K562 (cell line): ENCODE results near the gene DEF6. TPM values are rescaled to one million over a fixed set of nuclear protein-coding genes. Genes with fewer than 3 reads are reported as not detected.

ENCODE experiments used
- CREM ChIP-seq: IDR thresholded peaks from 2 replicates; pipeline ENCODE4 v1.6.1; 2014; ENCODE audit warnings: antibody characterized with exemption, low read depth
- HCFC1 ChIP-seq: IDR thresholded peaks from 2 replicates; pipeline ENCODE4 v1.6.1; 2012; ENCODE audit warnings: low read depth, low read length, improper control_type of control experiment
- LEF1 ChIP-seq: fragments of 450-650 bp; IDR thresholded peaks from 2 replicates; pipeline ENCODE4 v1.6.1; 2016; ENCODE audit warnings: mild to moderate bottlenecking
- NBN ChIP-seq: fragments of 450-650 bp; IDR thresholded peaks from 2 replicates; pipeline ENCODE4 v1.6.1; 2016; ENCODE audit warnings: low read depth, mild to moderate bottlenecking
- OTX1 ChIP-seq: fragments of 450-650 bp; formaldehyde crosslinking; IDR thresholded peaks from 2 replicates; pipeline ENCODE4 v1.4.0; 2022; ENCODE audit warnings: mild to moderate bottlenecking
- PRMT5 ChIP-seq: sonication (generic); formaldehyde crosslinking; IDR thresholded peaks from 2 replicates; pipeline ENCODE4 v1.5.0; 2020; ENCODE audit warnings: missing genetic modification reagents
- polyA plus RNA-seq, 8 experiments: library from polyadenylated mRNA; depleted of rRNA in 4 of 8; stranded (reverse) in 5 of 8; unstranded in 3 of 8; fragments of >200 nt; fragmentation: Nextera tagmentation in 2 of 8; fragmentation: Illumina TruSeq in 1 of 8; extraction: Ambion mirVana in 2 of 8; extraction: Trizol in 1 of 8; gene quantifications; 2 replicates each; pipeline versions ENCODE4 v1.2.1 to v1.2.3, GENCODE V29; 2011 to 2014; ENCODE audit warnings: inconsistent platforms in 1 of 8, missing spikeins in 1 of 8
- total RNA-seq, 7 experiments: library from RNA; depleted of rRNA in 6 of 7; stranded (reverse); fragments of >200 nt in 6 of 7; fragmentation: Illumina TruSeq in 2 of 7; extraction: Trizol in 2 of 7; gene quantifications; 2 replicates each; pipeline versions ENCODE4 v1.2.1 to v1.2.3, GENCODE V29; 2011 to 2021; ENCODE audit warnings: low replicate concordance in 1 of 7
- TF ChIP-seq, protein P1 (sequence below): fragments of 450-650 bp; IDR thresholded peaks from 2 replicates; pipeline ENCODE4 v1.6.1; 2016; ENCODE audit warnings: low read depth
- TF ChIP-seq, protein P2 (sequence below): fragments of 200-400 bp; formaldehyde crosslinking; IDR thresholded peaks from 2 replicates; pipeline ENCODE4 v1.6.1; 2017; ENCODE audit warnings: mild to moderate bottlenecking, low read depth, low read length, moderate library complexity
- TF ChIP-seq, protein P3 (sequence below), 3 experiments: fragments of 200-800 bp in 1 of 3; sonication (Bioruptor generic) in 1 of 3; sonication (generic) in 1 of 3; formaldehyde crosslinking in 1 of 3; IDR thresholded peaks; 2 replicates each; pipeline versions ENCODE4 v1.6.1 to v1.8.0; 2016 to 2022; ENCODE audit warnings: mild to moderate bottlenecking in 2 of 3, missing compliant biosample characterization in 2 of 3, missing genetic modification characterization in 2 of 3, missing genetic modification reagents in 1 of 3
- TF ChIP-seq, protein P4 (sequence below): fragments of 250-450 bp; sonication (Bioruptor Pico); IDR thresholded peaks from 2 replicates; pipeline ENCODE4 v1.8.0; 2022; ENCODE audit warnings: moderate library complexity, mild to moderate bottlenecking, inconsistent platforms

DEF6 gene
- total and polyA plus RNA-seq, 9 of the 15 experiments (the other 6 are each of a cell fraction or from before 2014, with no cell fraction given), result 1.3 to 44.6 (median 22.7) TPM

DNA sequence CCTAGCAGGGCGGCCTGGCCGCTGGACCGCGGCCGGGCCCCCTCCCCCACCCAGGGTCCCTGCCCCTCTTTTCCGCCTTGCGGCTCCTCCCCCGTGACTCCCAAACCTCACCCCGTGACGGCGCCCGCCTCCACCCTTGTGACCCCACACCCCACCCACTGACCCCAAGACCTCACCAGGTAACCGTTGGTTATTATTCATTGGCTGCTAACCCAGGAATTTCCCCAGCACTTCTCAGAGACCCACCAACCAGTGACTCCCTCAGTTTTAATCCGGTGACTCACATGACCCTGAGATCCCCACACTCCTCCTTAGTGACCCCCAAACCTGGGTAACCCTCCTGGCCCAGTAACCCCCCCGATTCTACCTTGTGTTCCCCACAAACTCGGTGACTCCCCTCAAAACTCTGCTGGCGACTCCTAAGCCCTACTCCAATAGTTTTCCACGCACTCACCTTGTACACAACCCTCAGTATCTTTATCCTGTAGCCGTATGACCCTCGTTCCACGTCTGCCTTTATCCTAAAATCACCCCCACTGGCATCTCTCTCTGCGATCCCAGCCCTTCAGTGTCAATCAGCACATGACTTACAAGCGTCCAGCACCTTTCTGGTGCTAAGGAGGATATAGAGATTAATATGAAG is 37.5 kb upstream of the DEF6 start (continued):
- TF ChIP-seq, protein P1, sequence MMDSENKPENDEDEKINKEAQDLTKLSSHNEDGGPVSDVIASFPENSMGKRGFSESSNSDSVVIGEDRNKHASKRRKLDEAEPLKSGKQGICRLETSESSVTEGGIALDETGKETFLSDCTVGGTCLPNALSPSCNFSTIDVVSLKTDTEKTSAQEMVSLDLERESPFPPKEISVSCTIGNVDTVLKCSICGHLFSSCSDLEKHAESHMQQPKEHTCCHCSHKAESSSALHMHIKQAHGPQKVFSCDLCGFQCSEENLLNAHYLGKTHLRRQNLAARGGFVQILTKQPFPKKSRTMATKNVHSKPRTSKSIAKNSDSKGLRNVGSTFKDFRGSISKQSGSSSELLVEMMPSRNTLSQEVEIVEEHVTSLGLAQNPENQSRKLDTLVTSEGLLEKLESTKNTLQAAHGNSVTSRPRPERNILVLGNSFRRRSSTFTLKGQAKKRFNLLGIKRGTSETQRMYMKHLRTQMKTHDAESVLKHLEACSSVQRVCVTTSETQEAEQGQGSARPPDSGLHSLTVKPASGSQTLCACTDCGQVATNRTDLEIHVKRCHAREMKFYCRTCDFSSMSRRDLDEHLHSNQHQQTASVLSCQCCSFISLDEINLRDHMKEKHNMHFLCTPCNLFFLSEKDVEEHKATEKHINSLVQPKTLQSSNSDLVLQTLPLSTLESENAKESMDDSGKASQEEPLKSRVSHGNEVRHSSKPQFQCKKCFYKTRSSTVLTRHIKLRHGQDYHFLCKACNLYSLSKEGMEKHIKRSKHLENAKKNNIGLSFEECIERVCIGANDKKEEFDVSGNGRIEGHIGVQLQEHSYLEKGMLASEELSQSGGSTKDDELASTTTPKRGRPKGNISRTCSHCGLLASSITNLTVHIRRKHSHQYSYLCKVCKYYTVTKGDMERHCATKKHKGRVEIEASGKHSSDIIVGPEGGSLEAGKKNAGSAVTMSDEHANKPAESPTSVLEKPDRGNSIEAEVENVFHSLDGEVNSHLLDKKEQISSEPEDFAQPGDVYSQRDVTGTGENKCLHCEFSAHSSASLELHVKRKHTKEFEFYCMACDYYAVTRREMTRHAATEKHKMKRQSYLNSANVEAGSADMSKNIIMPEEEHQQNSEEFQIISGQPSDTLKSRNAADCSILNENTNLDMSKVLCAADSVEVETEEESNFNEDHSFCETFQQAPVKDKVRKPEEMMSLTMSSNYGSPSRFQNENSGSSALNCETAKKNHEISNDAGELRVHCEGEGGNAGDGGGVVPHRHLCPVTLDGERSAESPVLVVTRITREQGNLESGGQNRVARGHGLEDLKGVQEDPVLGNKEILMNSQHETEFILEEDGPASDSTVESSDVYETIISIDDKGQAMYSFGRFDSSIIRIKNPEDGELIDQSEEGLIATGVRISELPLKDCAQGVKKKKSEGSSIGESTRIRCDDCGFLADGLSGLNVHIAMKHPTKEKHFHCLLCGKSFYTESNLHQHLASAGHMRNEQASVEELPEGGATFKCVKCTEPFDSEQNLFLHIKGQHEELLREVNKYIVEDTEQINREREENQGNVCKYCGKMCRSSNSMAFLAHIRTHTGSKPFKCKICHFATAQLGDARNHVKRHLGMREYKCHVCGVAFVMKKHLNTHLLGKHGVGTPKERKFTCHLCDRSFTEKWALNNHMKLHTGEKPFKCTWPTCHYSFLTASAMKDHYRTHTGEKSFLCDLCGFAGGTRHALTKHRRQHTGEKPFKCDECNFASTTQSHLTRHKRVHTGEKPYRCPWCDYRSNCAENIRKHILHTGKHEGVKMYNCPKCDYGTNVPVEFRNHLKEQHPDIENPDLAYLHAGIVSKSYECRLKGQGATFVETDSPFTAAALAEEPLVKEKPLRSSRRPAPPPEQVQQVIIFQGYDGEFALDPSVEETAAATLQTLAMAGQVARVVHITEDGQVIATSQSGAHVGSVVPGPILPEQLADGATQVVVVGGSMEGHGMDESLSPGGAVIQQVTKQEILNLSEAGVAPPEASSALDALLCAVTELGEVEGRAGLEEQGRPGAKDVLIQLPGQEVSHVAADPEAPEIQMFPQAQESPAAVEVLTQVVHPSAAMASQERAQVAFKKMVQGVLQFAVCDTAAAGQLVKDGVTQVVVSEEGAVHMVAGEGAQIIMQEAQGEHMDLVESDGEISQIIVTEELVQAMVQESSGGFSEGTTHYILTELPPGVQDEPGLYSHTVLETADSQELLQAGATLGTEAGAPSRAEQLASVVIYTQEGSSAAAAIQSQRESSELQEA, result no peak
- TF ChIP-seq, protein P2, sequence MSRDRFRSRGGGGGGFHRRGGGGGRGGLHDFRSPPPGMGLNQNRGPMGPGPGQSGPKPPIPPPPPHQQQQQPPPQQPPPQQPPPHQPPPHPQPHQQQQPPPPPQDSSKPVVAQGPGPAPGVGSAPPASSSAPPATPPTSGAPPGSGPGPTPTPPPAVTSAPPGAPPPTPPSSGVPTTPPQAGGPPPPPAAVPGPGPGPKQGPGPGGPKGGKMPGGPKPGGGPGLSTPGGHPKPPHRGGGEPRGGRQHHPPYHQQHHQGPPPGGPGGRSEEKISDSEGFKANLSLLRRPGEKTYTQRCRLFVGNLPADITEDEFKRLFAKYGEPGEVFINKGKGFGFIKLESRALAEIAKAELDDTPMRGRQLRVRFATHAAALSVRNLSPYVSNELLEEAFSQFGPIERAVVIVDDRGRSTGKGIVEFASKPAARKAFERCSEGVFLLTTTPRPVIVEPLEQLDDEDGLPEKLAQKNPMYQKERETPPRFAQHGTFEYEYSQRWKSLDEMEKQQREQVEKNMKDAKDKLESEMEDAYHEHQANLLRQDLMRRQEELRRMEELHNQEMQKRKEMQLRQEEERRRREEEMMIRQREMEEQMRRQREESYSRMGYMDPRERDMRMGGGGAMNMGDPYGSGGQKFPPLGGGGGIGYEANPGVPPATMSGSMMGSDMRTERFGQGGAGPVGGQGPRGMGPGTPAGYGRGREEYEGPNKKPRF, result no peak
- TF ChIP-seq LEF1, result no peak
- no peak for TF ChIP-seq HCFC1
- peak; percentile 93 for TF ChIP-seq OTX1 (CRISPR knock-in tag)
- 0 out of 2 replicates have a peak, but pooled peaks have one; percentile 35 for TF ChIP-seq NBN
- TF ChIP-seq, protein P3, sequence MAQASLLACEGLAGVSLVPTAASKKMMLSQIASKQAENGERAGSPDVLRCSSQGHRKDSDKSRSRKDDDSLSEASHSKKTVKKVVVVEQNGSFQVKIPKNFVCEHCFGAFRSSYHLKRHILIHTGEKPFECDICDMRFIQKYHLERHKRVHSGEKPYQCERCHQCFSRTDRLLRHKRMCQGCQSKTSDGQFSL (CRISPR knock-in tag; IDR thresholded peaks at IDR 0.05), result peak; percentile 34; the same call in 1 of the 2 replicates
- TF ChIP-seq, protein P3 (tag; IDR thresholded peaks at IDR 0.05), result no peak; a peak in 1 of 4 replicates
- TF ChIP-seq CREM, result peak; percentile 40; the same call in 1 of the 2 replicates
- no peak for TF ChIP-seq PRMT5 (CRISPR knock-in tag)
- TF ChIP-seq, protein P4, sequence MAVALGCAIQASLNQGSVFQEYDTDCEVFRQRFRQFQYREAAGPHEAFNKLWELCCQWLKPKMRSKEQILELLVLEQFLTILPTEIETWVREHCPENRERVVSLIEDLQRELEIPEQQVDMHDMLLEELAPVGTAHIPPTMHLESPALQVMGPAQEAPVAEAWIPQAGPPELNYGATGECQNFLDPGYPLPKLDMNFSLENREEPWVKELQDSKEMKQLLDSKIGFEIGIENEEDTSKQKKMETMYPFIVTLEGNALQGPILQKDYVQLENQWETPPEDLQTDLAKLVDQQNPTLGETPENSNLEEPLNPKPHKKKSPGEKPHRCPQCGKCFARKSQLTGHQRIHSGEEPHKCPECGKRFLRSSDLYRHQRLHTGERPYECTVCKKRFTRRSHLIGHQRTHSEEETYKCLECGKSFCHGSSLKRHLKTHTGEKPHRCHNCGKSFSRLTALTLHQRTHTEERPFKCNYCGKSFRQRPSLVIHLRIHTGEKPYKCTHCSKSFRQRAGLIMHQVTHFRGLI (CRISPR knock-in tag), result 0 out of 2 replicates have a peak, but pooled peaks have one; percentile 45
